ENCODE measurements around the gene TSPEAR. TPM values are rescaled to one million over a fixed set of nuclear protein-coding genes. Genes with fewer than 3 reads are reported as not detected.

Gene TSPEAR
- polyA plus RNA-seq = not detected

GRCh38 chr21:44711327-44712202 is at the start of gene TSPEAR:
Gene TSPEAR, minus strand, starts transcription at chr21:44711572. Its CDS starts 58 bp downstream, at chr21:44711514.
- H3K27ac Mint-ChIP-seq = no peak within 1 kb of the TSS
- no peaks in the 10 kb centered on the region for H3K36me3 Mint-ChIP-seq
- peaks cover 22 to 38% (median 35%) of the 10 kb centered on the region in 3 donors for H3K27me3 Mint-ChIP-seq (ENCODE audit: low read depth in 3 of 3)
- DNase-seq = no peak
- peaks cover 6 to 10% of the 10 kb centered on the region in 2 donors for H3K4me1 Mint-ChIP-seq
- no peaks in the 10 kb centered on the region for H3K9me3 Mint-ChIP-seq
- H3K4me3 Mint-ChIP-seq = peak within 1 kb of the TSS in 1 of 5 donors; percentile 21

GRCh38 chr21:44760376-44760775 is 49.0 kb upstream of the TSPEAR start:
- Mint-ChIP-seq H3K27me3 (ENCODE audit: low read depth in 3 of 3) (peaks cover 2 to 5% (median 2%) of the 10 kb centered on the region in 3 donors), H3K36me3 (no peaks in the 10 kb centered on the region), H3K9me3 (no peaks in the 10 kb centered on the region), H3K27ac (no peak overlapping the region), H3K4me3 (no peak overlapping the region), H3K4me1 (peaks cover 5 to 6% of the 10 kb centered on the region in 2 donors)
- no peak for DNase-seq

GRCh38 chr21:44759628-44760285 is 48.4 kb upstream of the TSPEAR start:
- H3K4me1 Mint-ChIP-seq = no peaks in the 10 kb centered on the region
- H3K9me3 Mint-ChIP-seq = no peaks in the 10 kb centered on the region
- no peaks in the 10 kb centered on the region for H3K36me3 Mint-ChIP-seq
- peaks cover 0 to 4% (median 2%) of the 10 kb centered on the region in 3 donors for H3K27me3 Mint-ChIP-seq (ENCODE audit: low read depth in 3 of 3)
- H3K27ac Mint-ChIP-seq = no peak overlapping the region
- no peak for DNase-seq
- H3K4me3 Mint-ChIP-seq = no peak overlapping the region

- peaks cover 0 to 6% (median 2%) of the 10 kb centered on the region in 3 donors for H3K27me3 Mint-ChIP-seq (ENCODE audit: low read depth in 3 of 3)
- no peaks in the 10 kb centered on the region for H3K36me3 Mint-ChIP-seq
- no peaks in the 10 kb centered on the region for H3K9me3 Mint-ChIP-seq
- no peak overlapping the region for H3K4me3 Mint-ChIP-seq
- no peaks in the 10 kb centered on the region for H3K4me1 Mint-ChIP-seq
- no peak for DNase-seq
- H3K27ac Mint-ChIP-seq = no peak overlapping the region
Measured at GRCh38 chr21:44758781-44759627, 47.6 kb upstream of the TSPEAR start.

- H3K4me1 Mint-ChIP-seq = no peaks in the 10 kb centered on the region
- H3K4me3 Mint-ChIP-seq = no peak overlapping the region
- peaks cover 0 to 6% (median 2%) of the 10 kb centered on the region in 3 donors for H3K27me3 Mint-ChIP-seq (ENCODE audit: low read depth in 3 of 3)
- no peak overlapping the region for H3K27ac Mint-ChIP-seq
- H3K36me3 Mint-ChIP-seq = no peaks in the 10 kb centered on the region
- no peak for DNase-seq
- H3K9me3 Mint-ChIP-seq = no peaks in the 10 kb centered on the region
Measured at GRCh38 chr21:44758141-44758561, 46.8 kb upstream of the TSPEAR start.

- no peak for DNase-seq
- Mint-ChIP-seq H3K27me3 (ENCODE audit: low read depth in 3 of 3) (peaks cover 0 to 6% (median 2%) of the 10 kb centered on the region in 3 donors), H3K9me3 (no peaks in the 10 kb centered on the region), H3K27ac (no peak overlapping the region), H3K4me3 (no peak overlapping the region), H3K36me3 (no peaks in the 10 kb centered on the region), H3K4me1 (no peaks in the 10 kb centered on the region)
Measured at GRCh38 chr21:44757731-44758130, 46.4 kb upstream of the TSPEAR start.

GRCh38 chr21:44756423-44757185 is 45.2 kb upstream of the TSPEAR start:
- Mint-ChIP-seq H3K9me3 (no peaks in the 10 kb centered on the region), H3K4me1 (no peaks in the 10 kb centered on the region), H3K27me3 (ENCODE audit: low read depth in 3 of 3) (peaks cover 0 to 6% (median 2%) of the 10 kb centered on the region in 3 donors), H3K36me3 (no peaks in the 10 kb centered on the region), H3K27ac (no peak overlapping the region), H3K4me3 (no peak overlapping the region)
- no peak for DNase-seq

GRCh38 chr21:44755227-44755626 is 43.9 kb upstream of the TSPEAR start:
- Mint-ChIP-seq H3K27ac (no peak overlapping the region), H3K27me3 (ENCODE audit: low read depth in 3 of 3) (peaks cover 0 to 4% (median 2%) of the 10 kb centered on the region in 3 donors), H3K9me3 (no peaks in the 10 kb centered on the region), H3K36me3 (no peaks in the 10 kb centered on the region), H3K4me3 (no peak overlapping the region), H3K4me1 (no peaks in the 10 kb centered on the region)
- no peak for DNase-seq

- H3K9me3 Mint-ChIP-seq = no peaks in the 10 kb centered on the region
- no peak overlapping the region for H3K4me3 Mint-ChIP-seq
- no peak for DNase-seq
- H3K36me3 Mint-ChIP-seq = no peaks in the 10 kb centered on the region
- H3K27ac Mint-ChIP-seq = no peak overlapping the region
- no peaks in the 10 kb centered on the region for H3K4me1 Mint-ChIP-seq
- H3K27me3 Mint-ChIP-seq (ENCODE audit: low read depth in 3 of 3) = peaks cover 0 to 6% (median 0%) of the 10 kb centered on the region in 3 donors
Measured at GRCh38 chr21:44753357-44753756, 42.0 kb upstream of the TSPEAR start.

- Mint-ChIP-seq H3K27ac (no peak overlapping the region), H3K27me3 (ENCODE audit: low read depth in 3 of 3) (peaks cover 0 to 7% (median 0%) of the 10 kb centered on the region in 3 donors), H3K36me3 (no peaks in the 10 kb centered on the region), H3K4me3 (no peak overlapping the region), H3K4me1 (no peaks in the 10 kb centered on the region), H3K9me3 (no peaks in the 10 kb centered on the region)
- DNase-seq = no peak
Measured at GRCh38 chr21:44752671-44753235, 41.4 kb upstream of the TSPEAR start.

GRCh38 chr21:44751799-44752636 is 40.6 kb upstream of the TSPEAR start:
- Mint-ChIP-seq H3K9me3 (no peaks in the 10 kb centered on the region), H3K36me3 (no peaks in the 10 kb centered on the region), H3K4me1 (no peaks in the 10 kb centered on the region), H3K4me3 (no peak overlapping the region), H3K27ac (no peak overlapping the region), H3K27me3 (ENCODE audit: low read depth in 3 of 3) (peaks cover 0 to 9% (median 0%) of the 10 kb centered on the region in 3 donors)
- no peak for DNase-seq

- H3K36me3 Mint-ChIP-seq = no peaks in the 10 kb centered on the region
- no peak for DNase-seq
- H3K4me3 Mint-ChIP-seq = no peak overlapping the region
- H3K9me3 Mint-ChIP-seq = peaks cover 0 to 1% (median 0%) of the 10 kb centered on the region in 6 donors
- peaks cover 0 to 9% (median 0%) of the 10 kb centered on the region in 3 donors for H3K27me3 Mint-ChIP-seq (ENCODE audit: low read depth in 3 of 3)
- H3K27ac Mint-ChIP-seq = no peak overlapping the region
- no peaks in the 10 kb centered on the region for H3K4me1 Mint-ChIP-seq
Measured at GRCh38 chr21:44751186-44751798, 39.9 kb upstream of the TSPEAR start.
